Fibroblast of mammary gland (primary cell): ENCODE data around the gene WARS2.

Source experiments
- DNase-seq: peaks from one replicate; pipeline ENCODE4 v3.0.0-alpha.2; 2010; ENCODE audit warnings: low read depth
- H3K4me3 ChIP-seq: 2 replicates; pipeline ENCODE4 v1.5.1; 2011; ENCODE audit warnings: low read depth, mild to moderate bottlenecking, low read length, moderate library complexity; ENCODE audit not compliant: control insufficient read depth
- TF ChIP-seq, protein P1 (sequence below): conservative IDR thresholded peaks from 2 replicates; pipeline ENCODE4 v1.5.1; 2011; ENCODE audit warnings: low read depth, low read length, inconsistent platforms; ENCODE audit not compliant: control insufficient read depth, insufficient read depth

The WARS2 gene

DNA sequence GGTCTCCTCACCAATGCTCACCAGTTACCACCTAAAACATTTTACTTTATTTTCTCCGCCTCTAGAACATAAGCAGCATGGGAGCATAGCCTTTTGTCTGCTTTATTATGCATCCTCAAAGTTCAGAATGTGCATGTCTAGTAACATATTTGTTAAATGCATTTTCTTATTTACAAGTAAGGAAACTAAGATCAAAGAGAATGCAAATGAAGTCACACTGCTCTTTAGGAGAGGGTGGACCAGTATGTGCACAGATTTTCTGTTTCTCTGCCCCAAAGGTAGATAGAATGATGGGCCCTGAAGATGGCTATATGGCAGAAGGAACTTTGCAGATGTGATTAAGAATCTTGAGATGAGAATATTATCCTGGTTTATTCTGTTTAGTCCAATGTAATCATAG is 9.7 kb upstream of the WARS2 start:
- no peak overlapping the region for H3K4me3 ChIP-seq
- TF ChIP-seq, protein P1, sequence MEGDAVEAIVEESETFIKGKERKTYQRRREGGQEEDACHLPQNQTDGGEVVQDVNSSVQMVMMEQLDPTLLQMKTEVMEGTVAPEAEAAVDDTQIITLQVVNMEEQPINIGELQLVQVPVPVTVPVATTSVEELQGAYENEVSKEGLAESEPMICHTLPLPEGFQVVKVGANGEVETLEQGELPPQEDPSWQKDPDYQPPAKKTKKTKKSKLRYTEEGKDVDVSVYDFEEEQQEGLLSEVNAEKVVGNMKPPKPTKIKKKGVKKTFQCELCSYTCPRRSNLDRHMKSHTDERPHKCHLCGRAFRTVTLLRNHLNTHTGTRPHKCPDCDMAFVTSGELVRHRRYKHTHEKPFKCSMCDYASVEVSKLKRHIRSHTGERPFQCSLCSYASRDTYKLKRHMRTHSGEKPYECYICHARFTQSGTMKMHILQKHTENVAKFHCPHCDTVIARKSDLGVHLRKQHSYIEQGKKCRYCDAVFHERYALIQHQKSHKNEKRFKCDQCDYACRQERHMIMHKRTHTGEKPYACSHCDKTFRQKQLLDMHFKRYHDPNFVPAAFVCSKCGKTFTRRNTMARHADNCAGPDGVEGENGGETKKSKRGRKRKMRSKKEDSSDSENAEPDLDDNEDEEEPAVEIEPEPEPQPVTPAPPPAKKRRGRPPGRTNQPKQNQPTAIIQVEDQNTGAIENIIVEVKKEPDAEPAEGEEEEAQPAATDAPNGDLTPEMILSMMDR: no peak
- DNase-seq: no peak

DNA sequence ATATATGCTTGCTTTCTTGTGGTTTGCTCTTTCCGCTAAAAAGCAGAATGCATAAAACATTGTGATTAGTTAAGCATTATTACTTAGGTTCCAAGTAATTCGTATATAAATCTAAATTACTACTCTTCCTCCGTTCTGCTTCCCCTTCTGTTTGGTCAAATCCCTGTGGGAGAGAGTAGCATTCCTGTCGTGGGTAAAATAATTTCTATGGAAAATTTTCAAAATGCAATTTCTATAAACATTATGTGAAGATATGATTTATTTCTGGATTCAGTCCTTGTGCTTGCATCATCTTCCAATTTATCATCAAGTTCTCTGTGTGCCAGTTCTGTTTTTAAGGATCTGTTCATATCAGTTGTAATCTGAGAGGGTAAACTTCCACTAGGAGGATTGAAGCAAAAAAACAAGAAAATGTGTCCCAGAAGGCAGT is 7.2 kb upstream of the WARS2 start:
- TF ChIP-seq, protein P1: no peak
- no peak overlapping the region for H3K4me3 ChIP-seq
- peak; percentile 49 for DNase-seq

DNA sequence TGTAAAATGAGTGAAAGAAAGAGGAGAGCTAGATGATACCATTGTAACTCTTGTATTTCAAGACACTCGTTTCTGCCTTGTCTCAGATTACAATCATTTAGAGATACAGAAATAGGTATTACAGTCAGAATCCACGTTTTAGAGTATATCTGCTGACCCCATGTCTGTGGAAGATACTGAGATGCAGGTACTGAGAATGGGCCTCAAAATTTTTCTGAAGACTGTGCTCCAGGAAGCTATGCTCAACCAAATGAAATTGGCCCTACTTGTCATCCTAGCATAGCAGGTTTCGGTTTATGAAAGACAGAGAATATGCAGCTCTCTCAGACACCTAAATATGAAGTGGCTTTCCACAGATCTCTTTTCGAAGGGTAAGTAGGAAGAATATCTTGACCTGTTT is 6.0 kb upstream of the WARS2 start:
- no peak for DNase-seq
- TF ChIP-seq, protein P1: no peak
- no peak overlapping the region for H3K4me3 ChIP-seq

DNA sequence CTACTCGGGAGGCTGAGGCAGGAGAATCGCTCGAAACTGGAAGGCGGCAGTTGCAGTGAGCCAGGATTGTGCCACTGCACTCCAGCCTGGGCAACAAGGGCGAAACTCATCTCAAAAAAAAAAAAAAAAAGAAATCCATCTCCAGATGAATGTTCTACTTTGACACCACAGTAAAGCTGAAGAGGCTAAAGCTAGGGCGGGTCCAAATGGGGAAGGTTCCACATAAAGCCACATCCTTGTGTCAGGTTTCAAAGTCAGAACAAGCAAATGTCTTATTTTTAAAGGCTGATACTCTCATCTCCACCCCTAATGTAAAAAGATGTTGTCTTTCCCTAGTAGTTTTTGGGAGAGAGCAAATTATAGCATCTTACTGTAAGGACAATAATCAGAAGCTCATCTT is 4.4 kb upstream of the WARS2 start:
- TF ChIP-seq, protein P1: no peak
- H3K4me3 ChIP-seq: no peak overlapping the region
- no peak for DNase-seq

DNA sequence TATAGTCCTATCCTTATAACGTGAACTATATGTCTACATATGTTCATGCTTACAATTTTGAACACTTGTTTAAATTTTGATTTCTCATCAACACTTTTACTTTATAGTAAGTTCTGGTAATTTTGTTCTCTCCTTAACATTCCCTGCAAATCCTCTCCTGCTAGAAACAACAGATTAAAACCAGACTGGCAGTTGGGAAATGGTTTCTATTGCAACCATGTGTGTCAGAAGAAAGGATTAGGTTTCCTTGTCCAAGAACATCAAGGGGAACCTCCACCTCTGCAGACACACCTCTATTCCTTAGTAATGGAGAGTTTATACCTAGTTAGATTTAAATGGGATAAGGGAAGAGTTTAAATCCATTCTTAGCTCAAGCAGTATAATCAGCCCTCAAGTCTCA is 3.3 kb upstream of the WARS2 start:
- TF ChIP-seq, protein P1: no peak
- no peak for DNase-seq
- H3K4me3 ChIP-seq: no peak overlapping the region

DNA sequence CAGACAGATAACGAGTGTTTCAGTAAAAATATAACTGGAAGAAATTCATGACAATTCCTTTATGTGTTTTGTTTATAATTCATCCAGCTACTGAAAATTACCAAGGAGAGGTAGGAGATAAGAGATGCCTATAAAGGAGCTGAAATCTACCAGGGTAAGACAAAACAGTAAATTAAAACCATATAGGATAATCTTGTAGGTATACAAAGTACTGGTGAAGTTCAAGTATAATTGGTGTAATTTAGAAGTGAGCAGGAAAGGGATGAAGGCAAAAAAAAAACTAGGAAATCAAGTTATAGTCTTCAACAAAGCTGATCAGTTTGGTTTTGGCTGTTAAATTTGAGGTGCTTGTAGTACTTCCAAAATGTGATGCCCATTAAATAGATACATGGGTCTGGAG is 1.2 kb upstream of the WARS2 start:
- DNase-seq: no peak
- TF ChIP-seq, protein P1: no peak
- H3K4me3 ChIP-seq: no peak overlapping the region

DNA sequence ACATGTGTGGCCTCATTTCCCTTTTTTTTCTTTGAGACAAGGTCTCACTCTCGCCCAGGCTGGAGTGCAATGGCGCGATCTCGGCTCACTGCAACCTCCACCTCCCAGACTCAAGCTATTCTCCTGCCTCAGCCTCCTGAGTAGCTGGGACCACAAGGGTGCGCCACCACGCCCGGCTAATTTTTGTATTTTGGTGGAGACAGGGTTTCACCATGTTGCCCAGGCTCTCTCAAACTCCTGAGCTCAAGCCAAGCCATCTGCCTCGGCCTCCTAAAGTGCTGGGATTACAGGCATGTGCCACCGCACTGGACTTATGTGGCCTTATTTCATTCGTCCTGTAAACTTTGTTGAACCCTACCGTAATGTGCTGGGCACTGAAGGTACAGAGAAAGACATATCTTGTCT is 569 bp upstream of the WARS2 start:
- peak; percentile 49 for DNase-seq
- H3K4me3 ChIP-seq: peak overlapping the region; percentile 83
- TF ChIP-seq, protein P1: peak; percentile 33
